H9 (cell line): ENCODE measurements around the gene NKAIN1. TPM values are rescaled to one million over a fixed set of nuclear protein-coding genes. Genes with fewer than 3 reads are reported as not detected.

ENCODE experiments used
- DNase-seq: peaks from one replicate; pipeline ENCODE4 v3.0.0-alpha.2; 2017
- H2AFZ ChIP-seq: one replicate; pipeline ENCODE4 v1.6.1; 2013; ENCODE audit warnings: mild to moderate bottlenecking, low read length, control low read depth, moderate library complexity
- H2AK5ac ChIP-seq: 2 replicates; pipeline ENCODE4 v1.6.1; 2013; ENCODE audit warnings: low read length, control low read depth, mixed read lengths; ENCODE audit not compliant: insufficient read length
- H2BK120ac ChIP-seq: one replicate; pipeline ENCODE4 v1.6.1; 2013; ENCODE audit warnings: low read depth, mild to moderate bottlenecking, low read length, control low read depth, inconsistent platforms; ENCODE audit not compliant: poor library complexity, severe bottlenecking
- H2BK12ac ChIP-seq: 2 replicates; pipeline ENCODE4 v1.6.1; 2013; ENCODE audit warnings: low read length, control low read depth, mixed read lengths, low read depth; ENCODE audit not compliant: insufficient read length
- H2BK15ac ChIP-seq: 2 replicates; pipeline ENCODE4 v1.6.1; 2013; ENCODE audit warnings: low read depth, low read length, control low read depth
- H2BK20ac ChIP-seq: one replicate; pipeline ENCODE4 v1.6.1; 2013; ENCODE audit warnings: low read depth, mild to moderate bottlenecking, low read length, control low read depth, inconsistent platforms; ENCODE audit not compliant: poor library complexity, severe bottlenecking
- H2BK5ac ChIP-seq: 2 replicates; pipeline ENCODE4 v1.6.1; 2013; ENCODE audit warnings: low read length, control low read depth, mixed read lengths; ENCODE audit not compliant: insufficient read length
- H3K14ac ChIP-seq: 2 replicates; pipeline ENCODE4 v1.6.1; 2013; ENCODE audit warnings: low read length, control low read depth; ENCODE audit not compliant: insufficient read depth
- H3K18ac ChIP-seq: 2 replicates; pipeline ENCODE4 v1.6.1; 2013; ENCODE audit warnings: low read depth, mild to moderate bottlenecking, mixed read lengths, low read length, control low read depth; ENCODE audit not compliant: insufficient read length
- H3K23ac ChIP-seq: 2 replicates; pipeline ENCODE4 v1.6.1; 2013; ENCODE audit warnings: low read length, control low read depth, mixed read lengths, low read depth; ENCODE audit not compliant: insufficient read length
- H3K23me2 ChIP-seq: 2 replicates; pipeline ENCODE4 v1.6.1; 2013; ENCODE audit warnings: low read depth, mild to moderate bottlenecking, mixed read lengths, low read length, control low read depth; ENCODE audit not compliant: insufficient read length, poor library complexity, severe bottlenecking
- H3K27ac ChIP-seq: 2 replicates; pipeline ENCODE4 v1.5.1; 2013; ENCODE audit warnings: low read length, control low read depth, mixed read lengths, low read depth; ENCODE audit not compliant: insufficient read length
- H3K27me3 ChIP-seq: 2 replicates; pipeline ENCODE4 v1.6.1; 2013; ENCODE audit warnings: low read length, control low read depth, inconsistent platforms; ENCODE audit not compliant: insufficient read depth
- H3K4ac ChIP-seq: 2 replicates; pipeline ENCODE4 v1.6.1; 2013; ENCODE audit warnings: low read depth, mild to moderate bottlenecking, control low read depth, inconsistent platforms, low read length, moderate library complexity
- H3K4me1 ChIP-seq: 2 replicates; pipeline ENCODE4 v1.6.1; 2013; ENCODE audit warnings: low read length, control low read depth, inconsistent platforms; ENCODE audit not compliant: insufficient read depth
- H3K4me2 ChIP-seq: 2 replicates; pipeline ENCODE4 v1.6.1; 2013; ENCODE audit warnings: low read length, control low read depth, mixed read lengths; ENCODE audit not compliant: insufficient read length, insufficient read depth
- H3K56ac ChIP-seq: 2 replicates; pipeline ENCODE4 v1.6.1; 2013; ENCODE audit warnings: low read depth, mild to moderate bottlenecking, mixed read lengths, low read length, control low read depth; ENCODE audit not compliant: insufficient read length
- H3K79me1 ChIP-seq: 2 replicates; pipeline ENCODE4 v1.6.1; 2013; ENCODE audit warnings: low read depth, mild to moderate bottlenecking, moderate library complexity, low read length, control low read depth, inconsistent platforms; ENCODE audit not compliant: insufficient read depth, poor library complexity, severe bottlenecking
- H3K79me2 ChIP-seq: 2 replicates; pipeline ENCODE4 v1.6.1; 2013; ENCODE audit warnings: low read length, control low read depth, inconsistent platforms; ENCODE audit not compliant: insufficient read depth
- H3K9ac ChIP-seq: 2 replicates; pipeline ENCODE4 v1.6.1; 2013; ENCODE audit warnings: low read length, control low read depth, mixed read lengths; ENCODE audit not compliant: insufficient read length; ENCODE audit errors: extremely low read depth
- H3K9me3 ChIP-seq: one replicate; pipeline ENCODE4 v1.6.1; 2013; ENCODE audit warnings: low read depth, low read length, inconsistent platforms; ENCODE audit not compliant: control insufficient read depth
- H3T11ph ChIP-seq: one replicate; pipeline ENCODE4 v1.6.1; 2013; ENCODE audit warnings: mild to moderate bottlenecking, low read length, control low read depth, inconsistent platforms
- H4K20me1 ChIP-seq: one replicate; pipeline ENCODE4 v1.6.1; 2013; ENCODE audit not compliant: control insufficient read depth, insufficient read length, insufficient read depth
- H4K5ac ChIP-seq: 2 replicates; pipeline ENCODE4 v1.6.1; 2013; ENCODE audit warnings: low read depth, mild to moderate bottlenecking, mixed read lengths, low read length, control low read depth; ENCODE audit not compliant: insufficient read length
- H4K8ac ChIP-seq: replicated peaks from 2 replicates; pipeline ENCODE4 v1.6.1; 2013; ENCODE audit warnings: low read length, control low read depth, mixed read lengths, low read depth; ENCODE audit not compliant: insufficient read length
- H4K91ac ChIP-seq: 2 replicates; pipeline ENCODE4 v1.6.1; 2013; ENCODE audit warnings: low read depth, mild to moderate bottlenecking, moderate library complexity, mixed read lengths, low read length, control low read depth; ENCODE audit not compliant: insufficient read length
- H3K27ac Mint-ChIP-seq, 3 experiments: 2 replicates in 2 of 3; 3 replicates in 1 of 3; pipeline ENCODE4 v1.8.0; 2020 to 2021; ENCODE audit warnings: mixed read lengths in 3 of 3, mild to moderate bottlenecking in 1 of 3, moderate library complexity in 1 of 3
- H3K27me3 Mint-ChIP-seq: 2 replicates; pipeline ENCODE4 v1.8.0; 2021; ENCODE audit warnings: low read depth, mild to moderate bottlenecking, moderate library complexity, mixed read lengths
- H3K36me3 Mint-ChIP-seq, 3 experiments: 2 replicates in 2 of 3; 3 replicates in 1 of 3; pipeline ENCODE4 v1.8.0; 2020 to 2021; ENCODE audit warnings: low read depth in 3 of 3, mixed read lengths in 3 of 3; ENCODE audit not compliant: insufficient read depth in 1 of 3
- H3K4me1 Mint-ChIP-seq, 2 experiments: 2 replicates each; pipeline ENCODE4 v1.8.0; 2020; ENCODE audit warnings: mixed read lengths in 2 of 2
- H3K4me3 Mint-ChIP-seq, 2 experiments: 2 replicates in 1 of 2; 3 replicates in 1 of 2; pipeline ENCODE4 v1.8.0; 2020 to 2021; ENCODE audit warnings: mild to moderate bottlenecking in 2 of 2, mixed read lengths in 2 of 2, moderate library complexity in 1 of 2
- H3K9me3 Mint-ChIP-seq, 2 experiments: 2 replicates in 1 of 2; 3 replicates in 1 of 2; pipeline ENCODE4 v1.8.0; 2020; ENCODE audit warnings: mild to moderate bottlenecking in 2 of 2, mixed read lengths in 2 of 2, moderate library complexity in 1 of 2
- CTCF ChIP-seq: fragments of 200-600 bp; sonication (generic); conservative IDR thresholded peaks from 3 replicates; pipeline ENCODE4 v1.8.0; 2021; ENCODE audit warnings: antibody characterized with exemption, mild to moderate bottlenecking
- WGBS: extraction: QIAGEN DNeasy Blood & Tissue Kit; methylation state at CpG from one replicate; pipeline ENCODE4 v1.1.7; 2013; ENCODE audit warnings: missing lambda C conversion rate, low lambda C conversion rate, mixed read lengths; ENCODE audit not compliant: insufficient read length; ENCODE audit errors: extremely low coverage; 5-methylcytosine and 5-hydroxymethylcytosine counted together
- total RNA-seq: library from RNA; stranded (reverse); gene quantifications from 2 replicates; pipeline ENCODE4 v1.2.1, GENCODE V29; 2021

Gene NKAIN1
- total RNA-seq, 1 experiment from 2014 or later = 25.6 TPM

- no peak overlapping the region for H2BK12ac ChIP-seq
- no peaks in the 10 kb centered on the region for H3K79me2 ChIP-seq
- H2BK20ac ChIP-seq = no peak overlapping the region
- H2BK5ac ChIP-seq = no peak overlapping the region
- H3K4me1 ChIP-seq = no peaks in the 10 kb centered on the region
- no peak overlapping the region for H4K5ac ChIP-seq
- H3K23me2 ChIP-seq = no peaks in the 10 kb centered on the region
- Mint-ChIP-seq H3K4me1 (peaks cover 8 to 10% of the 10 kb centered on the region in 2 experiments), H3K9me3 (peaks cover under 1 to 1% of the 10 kb centered on the region in 2 experiments; a peak in 2 of 5 replicates), H3K36me3 (peaks cover 0 to 3% (median 3%) of the 10 kb centered on the region in 3 experiments; a peak in 3 of 7 replicates), H3K4me3 (no peak overlapping the region), H3K27ac (no peak overlapping the region), H3K27me3 (peaks cover 3% of the 10 kb centered on the region; the same call in 1 of the 2 replicates)
- H3K23ac ChIP-seq = no peak overlapping the region
- no peaks in the 10 kb centered on the region for H3K79me1 ChIP-seq
- H3K4ac ChIP-seq = no peak overlapping the region
- no peaks in the 10 kb centered on the region for H3K27me3 ChIP-seq
- no peak overlapping the region for H3K4me2 ChIP-seq
- no peak for DNase-seq
- H4K20me1 ChIP-seq = no peaks in the 10 kb centered on the region
- no peak overlapping the region for H4K8ac ChIP-seq
- no peak overlapping the region for H3K14ac ChIP-seq
- H3K9me3 ChIP-seq = no peaks in the 10 kb centered on the region
- H3T11ph ChIP-seq = no peak overlapping the region
- H2AK5ac ChIP-seq = no peak overlapping the region
- no peak overlapping the region for H3K9ac ChIP-seq
- H3K18ac ChIP-seq = no peak overlapping the region
- no peak overlapping the region for H2BK15ac ChIP-seq
- H2BK120ac ChIP-seq = no peak overlapping the region
- H4K91ac ChIP-seq = no peak overlapping the region
- WGBS = no CpG with 5 or more reads among the region's 1 CpG
- no peak for TF ChIP-seq CTCF
- H3K56ac ChIP-seq = no peak overlapping the region
- no peak overlapping the region for H3K27ac ChIP-seq
- no peak overlapping the region for H2AFZ ChIP-seq
Observed at GRCh38 chr1:31148409-31148808, 91.3 kb downstream of the NKAIN1 start.
